Measurements from ENCODE around the gene UMODL1.

The UMODL1 gene

GRCh38 chr21:42102526-42102925 is 31.4 kb downstream of the UMODL1 start:
- Histone ChIP-seq H3K9me3 (replicated peaks; ENCODE audit: insufficient read depth, low read length) (no peaks in the 10 kb centered on the region), H3K79me2 (ENCODE audit: low read length) (no peaks in the 10 kb centered on the region), H3K36me3 (replicated peaks; ENCODE audit: insufficient read depth, low read length) (no peaks in the 10 kb centered on the region), H3K4me1 (ENCODE audit: low read length) (peaks cover 21% of the 10 kb centered on the region), H4K20me1 (ENCODE audit: insufficient read depth, low read length) (no peaks in the 10 kb centered on the region), H3K4me2 (ENCODE audit: low read depth, low read length) (no peak overlapping the region), H3K27me3 (replicated peaks; ENCODE audit: insufficient read depth, low read length) (no peaks in the 10 kb centered on the region), H3K27ac (ENCODE audit: low read length) (no peak overlapping the region), H3K9ac (ENCODE audit: low read length) (no peak overlapping the region), H3K4me3 (ENCODE audit: low read length) (no peak overlapping the region), H3K9me2 (replicated peaks; ENCODE audit: insufficient read depth, low read length) (no peaks in the 10 kb centered on the region), H2AFZ (ENCODE audit: low read length) (no peak overlapping the region), H3F3A (ENCODE audit: insufficient read depth, low read length) (peaks cover 10% of the 10 kb centered on the region)
- no peak for DNase-seq
- TF ChIP-seq EZH2phosphoT487 (IDR thresholded peaks at IDR 0.05; ENCODE audit: low read length), result no peak
- TF ChIP-seq CTCF (IDR thresholded peaks at IDR 0.05; ENCODE audit: low read length), result no peak
- no peak for TF ChIP-seq EZH2 (optimal IDR thresholded peaks at IDR 0.05; ENCODE audit: low read depth, low read length)

- Histone ChIP-seq H3K4me2 (ENCODE audit: low read depth, low read length) (no peak overlapping the region), H3K27ac (ENCODE audit: low read length) (no peak overlapping the region)
- TF ChIP-seq EZH2phosphoT487 (IDR thresholded peaks at IDR 0.05; ENCODE audit: low read length) (no peak), CTCF (IDR thresholded peaks at IDR 0.05; ENCODE audit: low read length) (no peak), EZH2 (optimal IDR thresholded peaks at IDR 0.05; ENCODE audit: low read depth, low read length) (no peak)
These were observed 31.9 kb downstream of the UMODL1 start for GRCh38 chr21:42102991-42103390.

GRCh38 chr21:42103843-42104242 is 32.7 kb downstream of the UMODL1 start:
- no peak overlapping the region for H2AFZ ChIP-seq (ENCODE audit: low read length)

More at GRCh38 chr21:42102991-42103390, 31.9 kb downstream of the UMODL1 start:
- Histone ChIP-seq H2AFZ (ENCODE audit: low read length) (no peak overlapping the region), H3K79me2 (ENCODE audit: low read length) (no peaks in the 10 kb centered on the region), H3K27me3 (replicated peaks; ENCODE audit: insufficient read depth, low read length) (no peaks in the 10 kb centered on the region), H3K4me1 (ENCODE audit: low read length) (peaks cover 23% of the 10 kb centered on the region), H3F3A (ENCODE audit: insufficient read depth, low read length) (peaks cover 14% of the 10 kb centered on the region), H3K9me3 (replicated peaks; ENCODE audit: insufficient read depth, low read length) (no peaks in the 10 kb centered on the region), H4K20me1 (ENCODE audit: insufficient read depth, low read length) (no peaks in the 10 kb centered on the region), H3K36me3 (replicated peaks; ENCODE audit: insufficient read depth, low read length) (no peaks in the 10 kb centered on the region), H3K4me3 (ENCODE audit: low read length) (no peak overlapping the region), H3K9me2 (replicated peaks; ENCODE audit: insufficient read depth, low read length) (no peaks in the 10 kb centered on the region), H3K9ac (ENCODE audit: low read length) (no peak overlapping the region)
- DNase-seq, result no peak

More at GRCh38 chr21:42103843-42104242, 32.7 kb downstream of the UMODL1 start:
- Histone ChIP-seq H3K4me1 (ENCODE audit: low read length) (peaks cover 31% of the 10 kb centered on the region), H3K36me3 (replicated peaks; ENCODE audit: insufficient read depth, low read length) (no peaks in the 10 kb centered on the region), H3F3A (ENCODE audit: insufficient read depth, low read length) (peaks cover 22% of the 10 kb centered on the region), H3K27ac (ENCODE audit: low read length) (no peak overlapping the region), H3K9me3 (replicated peaks; ENCODE audit: insufficient read depth, low read length) (no peaks in the 10 kb centered on the region), H3K4me2 (ENCODE audit: low read depth, low read length) (no peak overlapping the region), H3K27me3 (replicated peaks; ENCODE audit: insufficient read depth, low read length) (no peaks in the 10 kb centered on the region), H3K4me3 (ENCODE audit: low read length) (no peak overlapping the region), H3K9ac (ENCODE audit: low read length) (no peak overlapping the region), H4K20me1 (ENCODE audit: insufficient read depth, low read length) (no peaks in the 10 kb centered on the region), H3K79me2 (ENCODE audit: low read length) (no peaks in the 10 kb centered on the region), H3K9me2 (replicated peaks; ENCODE audit: insufficient read depth, low read length) (no peaks in the 10 kb centered on the region)
- DNase-seq, result no peak
- TF ChIP-seq EZH2 (optimal IDR thresholded peaks at IDR 0.05; ENCODE audit: low read depth, low read length), result no peak
- TF ChIP-seq CTCF (IDR thresholded peaks at IDR 0.05; ENCODE audit: low read length), result no peak
- TF ChIP-seq EZH2phosphoT487 (IDR thresholded peaks at IDR 0.05; ENCODE audit: low read length), result no peak

Data from MM.1S (cell line).